Fibroblast of gingiva (primary cell): ENCODE measurements around the gene TYW1B.
A peak's percentile ranks its signal among the peaks of the same experiment; 100 is the strongest.
"Not testable (repeated sequence)": the region's sequence is repeated elsewhere in the genome, so short reads cannot be mapped to it uniquely, and the experiment has no call there.

Source experiments
- DNase-seq: peaks from one replicate; pipeline ENCODE4 v3.0.0-alpha.2; 2011; ENCODE audit warnings: low read depth

Gene TYW1B

DNA sequence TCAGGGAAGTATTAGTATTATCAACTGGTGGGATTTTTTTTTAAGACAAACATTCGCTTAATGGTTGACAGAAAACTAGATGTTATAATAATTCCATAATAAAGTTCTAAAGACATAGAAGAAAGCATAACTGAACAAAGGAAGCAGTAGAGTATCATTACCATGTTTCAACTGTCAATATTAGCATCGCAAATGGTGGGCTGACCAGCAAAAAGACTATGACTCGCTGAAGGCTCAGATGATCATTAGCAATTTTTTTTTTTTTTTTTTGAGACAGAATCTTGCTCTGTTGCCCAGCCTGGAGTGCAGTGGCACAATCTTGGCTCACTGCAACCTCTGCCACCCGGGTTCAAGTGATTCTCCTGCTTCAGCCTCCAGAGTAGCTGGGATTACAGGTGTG is 74.8 kb downstream of the TYW1B start:
- not testable (repeated sequence) for DNase-seq

DNA sequence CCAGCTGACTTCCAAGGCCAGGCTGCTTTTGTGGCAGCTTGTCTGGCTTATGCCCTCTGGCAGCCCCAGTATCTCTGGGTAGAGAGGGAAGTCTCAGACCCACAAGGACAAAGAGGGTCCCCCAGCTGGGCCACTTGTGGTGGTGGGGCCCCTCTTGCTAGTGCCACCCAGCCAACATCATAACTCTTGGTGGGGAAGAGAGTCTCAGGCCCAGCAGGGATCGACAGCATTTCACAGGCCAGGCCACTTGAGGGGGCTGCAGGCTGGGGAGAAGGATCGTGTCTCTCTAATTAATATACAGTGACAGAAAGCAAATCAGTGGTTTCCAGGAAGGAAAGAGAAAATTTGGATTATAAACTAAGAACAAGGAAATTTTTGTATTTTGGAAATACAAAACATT is 76.0 kb downstream of the TYW1B start:
- no peak for DNase-seq

DNA sequence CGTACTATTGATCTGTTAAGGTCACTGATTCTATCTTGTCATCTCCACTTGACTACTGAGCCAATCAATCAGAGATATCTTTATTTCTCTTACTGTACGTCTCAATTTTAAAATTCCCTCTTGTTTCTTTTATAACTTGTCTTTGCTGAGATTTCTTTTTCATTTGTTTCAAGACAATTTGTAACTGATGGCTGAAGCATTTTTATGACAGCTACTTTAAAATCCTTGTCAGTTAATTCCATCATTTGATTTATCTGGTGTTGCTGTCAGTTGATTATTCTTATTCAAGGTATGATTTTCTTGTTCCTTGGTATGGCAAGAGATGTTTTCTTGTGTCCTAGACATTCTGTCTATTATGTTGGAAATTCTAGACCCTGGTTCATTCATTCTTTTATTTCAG is 76.6 kb downstream of the TYW1B start:
- no peak for DNase-seq

DNA sequence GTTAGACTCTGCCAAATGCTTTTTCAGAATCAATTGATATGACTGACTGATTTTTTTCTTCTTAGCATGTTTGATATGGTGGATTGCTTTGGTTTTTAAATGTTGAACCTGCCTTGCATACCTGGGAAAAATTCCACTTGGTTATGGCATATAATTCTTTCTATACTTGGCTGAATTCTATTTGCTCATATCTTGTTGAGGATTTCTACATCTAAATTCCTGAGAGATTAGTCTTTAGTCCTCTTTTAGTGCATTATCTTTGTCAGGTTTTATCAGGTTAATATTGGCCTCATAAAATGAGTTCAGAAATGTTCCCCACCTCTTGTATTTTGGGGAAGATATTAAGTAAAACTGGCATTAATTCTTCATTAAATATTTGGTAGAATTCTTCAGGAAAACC is 79.4 kb downstream of the TYW1B start:
- not testable (repeated sequence) for DNase-seq

DNA sequence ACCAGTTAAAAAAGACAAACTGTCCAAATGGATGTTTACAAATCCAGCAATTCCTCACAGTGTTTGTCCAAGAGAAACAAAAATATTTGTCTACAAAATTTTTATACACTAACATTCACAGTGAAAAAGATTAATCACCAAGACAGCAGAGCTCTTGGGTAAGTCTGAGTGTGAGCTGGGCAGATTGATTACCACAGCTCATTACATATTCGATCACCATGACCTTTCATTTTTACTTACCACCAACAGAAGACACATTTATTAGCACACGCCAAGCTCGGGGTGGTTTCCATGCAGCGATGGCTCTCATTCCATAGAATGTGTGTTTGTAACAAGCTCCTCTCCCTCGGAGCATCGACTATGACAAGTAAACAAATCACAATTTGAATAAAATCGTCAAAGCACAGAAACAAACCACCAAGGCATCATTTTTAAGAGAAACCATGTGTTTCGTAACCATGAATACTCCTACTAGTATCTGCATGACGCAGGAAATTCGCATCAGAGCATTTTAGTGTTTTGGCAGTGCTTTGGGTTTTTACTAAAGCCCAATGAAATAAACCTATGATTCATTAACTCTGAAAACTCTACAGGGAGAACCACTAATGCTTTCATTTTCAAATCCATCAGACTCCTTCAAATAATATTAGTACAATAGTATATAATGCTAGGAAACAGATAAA is 83.6 kb downstream of the TYW1B start:
- peak; percentile 85 for DNase-seq

DNA sequence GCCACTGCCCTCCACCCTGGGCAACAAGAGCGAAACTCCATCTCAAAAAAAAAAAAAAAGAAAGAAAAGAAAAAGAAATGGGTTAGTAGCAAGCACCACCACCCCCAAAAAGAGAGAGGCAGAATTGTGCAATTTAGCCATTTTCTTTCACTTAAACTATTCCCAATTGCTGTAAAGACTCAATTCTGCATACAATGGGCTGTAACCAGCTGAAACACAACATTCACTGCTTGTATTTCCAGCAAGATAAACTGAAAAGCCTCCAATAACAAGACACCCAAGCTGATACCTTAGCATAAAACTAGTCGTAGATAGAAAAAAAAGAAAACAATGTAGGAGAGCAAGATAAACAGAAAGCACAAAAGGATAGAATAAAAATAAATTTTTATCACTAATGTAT is 84.2 kb downstream of the TYW1B start:
- DNase-seq = not testable (repeated sequence)

DNA sequence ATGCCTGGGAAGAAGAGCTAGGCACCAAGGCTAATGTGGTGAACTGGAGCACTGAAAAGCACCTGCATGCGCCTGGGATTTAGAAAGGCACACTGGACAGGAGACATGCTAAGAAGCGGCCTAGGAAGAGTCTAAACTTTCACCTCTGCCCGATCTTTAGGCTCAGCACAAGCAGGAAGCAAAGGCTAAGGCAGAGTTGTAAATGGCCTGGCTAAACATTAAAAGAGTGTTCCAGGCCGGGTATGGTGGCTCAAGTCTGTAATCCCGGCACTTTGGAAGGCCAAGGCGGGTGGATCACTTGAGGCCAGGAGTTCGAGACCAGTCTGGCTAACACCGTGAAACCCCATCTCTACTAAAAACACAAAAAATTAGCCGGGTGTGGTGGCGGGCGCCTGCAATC is 88.3 kb downstream of the TYW1B start:
- not testable (repeated sequence) for DNase-seq

DNA sequence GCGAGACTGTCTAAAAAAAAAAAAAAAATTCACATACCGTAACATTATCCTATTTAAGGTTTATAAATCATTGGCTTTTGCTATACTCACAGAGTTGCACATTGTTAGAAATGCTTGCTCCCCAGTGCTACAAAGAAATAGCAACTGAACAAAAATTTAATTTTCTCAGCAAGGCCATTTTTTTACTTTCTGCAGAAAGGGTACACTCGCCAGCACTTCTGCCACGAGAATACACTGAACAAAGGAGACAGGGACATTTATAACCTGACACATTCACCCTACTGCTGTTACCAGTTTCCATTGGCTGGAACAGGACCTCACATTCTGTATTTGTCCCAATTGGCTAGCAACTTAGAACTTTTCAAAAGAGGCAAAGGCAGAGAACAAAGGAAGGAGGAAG is 92.1 kb downstream of the TYW1B start:
- DNase-seq = not testable (repeated sequence)

DNA sequence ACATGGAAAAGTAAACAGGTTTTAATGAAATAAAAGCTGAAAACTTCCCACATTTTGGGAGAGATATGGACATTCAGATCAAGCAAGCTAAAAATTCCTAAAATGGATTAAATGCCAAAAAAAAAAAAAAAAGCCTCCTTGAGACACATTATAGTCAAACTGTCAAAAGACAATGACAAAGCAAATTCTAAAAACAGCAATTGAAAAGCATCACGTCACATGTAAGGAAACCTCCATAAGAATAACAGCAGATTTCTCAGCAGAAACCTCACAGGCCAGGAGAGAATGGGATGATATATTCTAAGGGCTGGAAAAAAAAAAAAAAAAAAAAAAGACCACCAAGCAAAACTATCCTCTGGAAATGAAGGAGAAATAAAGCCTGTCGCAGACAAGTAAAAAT is 97.2 kb downstream of the TYW1B start:
- DNase-seq = not testable (repeated sequence)

DNA sequence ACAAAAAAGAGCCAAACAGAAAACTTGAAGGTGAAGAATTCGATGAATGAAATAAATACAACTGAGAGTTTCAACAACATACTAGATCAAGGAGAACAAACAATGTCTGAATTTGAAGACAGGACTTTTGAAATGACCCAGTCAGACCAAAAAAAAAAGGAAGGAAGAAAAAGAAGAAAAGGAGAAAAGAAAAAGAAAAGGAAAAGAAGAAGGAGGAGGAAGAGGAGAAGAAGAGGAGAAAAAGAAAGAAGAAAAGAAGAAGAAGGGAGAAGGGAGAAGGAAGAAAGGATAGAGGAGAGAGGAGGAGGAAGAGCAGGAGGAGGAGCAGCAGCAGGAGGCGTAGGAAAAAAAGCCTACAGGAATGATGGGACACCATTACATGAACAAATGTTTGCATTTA is 97.6 kb downstream of the TYW1B start:
- not testable (repeated sequence) for DNase-seq

DNA sequence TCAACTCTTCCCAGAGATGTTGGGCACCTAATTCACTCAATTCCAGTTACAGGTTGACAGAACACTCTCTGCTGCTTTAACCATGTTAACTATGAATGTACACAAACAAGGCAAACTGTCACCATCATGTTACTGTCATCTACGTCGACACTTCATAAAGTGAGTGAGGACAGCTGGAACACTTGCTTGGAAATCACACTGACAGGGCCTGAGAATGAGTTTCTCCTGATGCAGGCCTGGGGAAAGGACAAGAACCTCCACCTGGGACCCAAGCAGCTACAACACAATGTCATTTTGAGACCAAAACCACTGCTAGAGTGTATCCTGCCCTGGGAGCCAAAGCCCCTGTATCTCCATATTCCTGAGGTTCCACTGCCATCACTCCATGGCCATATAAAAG is 98.9 kb downstream of the TYW1B start:
- not testable (repeated sequence) for DNase-seq

DNA sequence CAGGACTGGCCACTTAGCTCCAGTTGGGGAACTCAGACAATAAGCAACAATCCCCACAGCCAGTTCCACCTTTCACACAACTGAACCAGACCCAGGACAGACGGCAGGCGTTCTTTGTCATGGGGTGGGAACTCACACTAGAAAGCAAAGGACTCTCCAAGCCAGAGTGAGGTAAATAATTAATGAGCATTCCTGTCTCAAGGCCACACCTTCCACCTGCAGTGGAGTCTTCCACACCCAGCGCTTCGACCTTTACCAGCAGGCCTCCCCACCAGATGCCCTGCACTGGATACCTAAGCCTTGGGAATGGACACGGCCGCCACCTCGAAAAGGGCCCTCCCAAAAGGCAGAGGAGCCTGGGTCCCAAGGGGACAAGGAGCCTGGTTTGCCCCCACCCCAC is 105.3 kb downstream of the TYW1B start:
- DNase-seq = not testable (repeated sequence)

DNA sequence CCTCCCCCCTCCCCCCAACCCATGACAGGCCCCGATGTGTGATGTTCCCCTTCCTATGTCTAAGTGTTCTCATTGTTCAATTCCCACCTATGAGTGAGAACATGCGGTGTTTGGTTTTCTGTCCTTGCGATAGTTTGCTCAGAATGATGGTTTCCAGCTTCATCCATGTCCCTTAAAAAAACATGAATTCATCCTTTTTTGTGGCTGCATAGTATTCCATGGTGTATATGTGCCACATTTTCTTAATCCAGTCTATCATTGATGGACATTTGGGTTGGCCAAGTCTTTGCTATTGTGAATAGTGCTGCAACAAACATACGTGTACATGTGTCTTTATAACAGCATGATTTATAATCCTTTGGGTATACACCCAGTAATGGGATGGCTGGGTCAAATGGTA is 107.1 kb downstream of the TYW1B start:
- DNase-seq = not testable (repeated sequence)

DNA sequence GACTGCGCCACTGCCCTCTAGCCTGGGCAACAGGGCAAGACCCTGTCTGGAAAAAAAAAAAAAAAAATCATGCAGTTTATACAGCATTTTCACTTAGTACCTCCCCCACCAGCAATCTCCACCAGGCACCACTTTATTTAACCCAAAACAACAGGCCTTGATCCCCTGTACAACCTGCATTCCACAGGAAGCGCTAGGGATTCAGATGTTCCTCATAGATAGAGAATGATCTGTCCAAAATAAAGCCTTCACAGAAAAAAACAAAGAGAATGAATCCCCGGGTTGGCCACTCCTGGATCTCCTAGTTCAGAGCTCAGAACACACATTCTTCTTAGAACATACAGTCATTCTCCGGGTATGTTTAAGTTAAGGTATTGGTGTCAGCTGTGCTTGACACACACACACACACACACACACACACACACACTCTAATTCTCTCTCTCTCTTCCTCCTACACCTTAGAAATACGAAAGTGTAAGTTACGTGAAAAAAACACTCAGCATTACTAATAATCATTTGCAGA is 110.7 kb downstream of the TYW1B start:
- not testable (repeated sequence) for DNase-seq

DNA sequence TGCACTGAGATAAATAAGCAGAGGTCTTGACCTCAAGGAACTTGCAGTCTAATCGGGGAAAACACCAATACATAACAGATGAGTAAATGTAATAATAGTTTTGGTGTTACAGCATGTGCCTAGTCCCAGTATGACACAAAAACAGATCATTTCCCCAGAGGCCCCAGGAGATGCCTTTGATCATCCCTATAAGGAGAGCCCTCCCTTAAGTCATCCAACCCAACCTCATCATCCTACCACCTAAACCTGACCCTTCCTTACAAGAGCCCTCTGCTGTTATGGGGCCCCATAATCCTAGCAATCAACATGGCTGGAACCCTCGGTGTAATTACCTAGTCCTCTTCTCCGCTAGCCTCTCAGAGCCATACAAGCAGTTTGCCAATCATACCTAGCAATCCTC is 116.1 kb downstream of the TYW1B start:
- not testable (repeated sequence) for DNase-seq

DNA sequence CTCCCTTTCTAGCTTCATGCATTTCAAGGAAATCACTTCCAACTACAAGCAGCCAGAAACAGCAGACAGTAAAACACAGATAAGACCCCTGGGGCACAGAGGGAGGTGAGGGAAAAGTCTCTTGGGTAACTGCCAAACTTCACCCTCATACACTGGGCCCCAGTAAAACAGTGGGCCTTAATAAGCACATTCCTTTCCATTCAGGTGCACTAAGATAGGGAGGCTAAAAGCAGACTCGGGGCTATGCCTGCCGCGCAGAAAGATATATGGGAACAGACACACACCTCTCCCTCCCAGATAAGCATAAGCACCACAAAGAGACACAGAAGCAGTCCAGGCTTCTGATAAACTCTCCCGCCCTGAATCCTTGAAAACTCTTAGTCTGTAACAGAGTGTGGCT is 117.0 kb downstream of the TYW1B start:
- no peak for DNase-seq

DNA sequence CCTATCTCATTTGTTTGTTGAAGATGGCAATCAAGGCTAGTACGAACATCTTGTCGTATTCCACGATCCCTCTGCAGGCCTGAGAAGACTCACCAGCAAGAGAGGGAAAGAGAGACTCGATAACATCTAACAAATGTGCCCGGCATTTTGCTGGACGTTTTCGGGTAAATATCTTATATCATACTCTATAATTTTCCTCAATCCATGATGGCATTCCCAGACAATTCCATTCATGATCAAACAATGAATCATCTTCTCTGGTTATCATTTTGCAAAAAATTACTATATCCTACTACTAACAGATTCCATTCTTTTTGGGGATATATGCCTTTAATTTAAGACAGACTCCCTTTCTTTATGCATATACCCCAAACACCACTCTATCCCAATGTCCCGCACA is 118.1 kb downstream of the TYW1B start:
- DNase-seq = no peak

DNA sequence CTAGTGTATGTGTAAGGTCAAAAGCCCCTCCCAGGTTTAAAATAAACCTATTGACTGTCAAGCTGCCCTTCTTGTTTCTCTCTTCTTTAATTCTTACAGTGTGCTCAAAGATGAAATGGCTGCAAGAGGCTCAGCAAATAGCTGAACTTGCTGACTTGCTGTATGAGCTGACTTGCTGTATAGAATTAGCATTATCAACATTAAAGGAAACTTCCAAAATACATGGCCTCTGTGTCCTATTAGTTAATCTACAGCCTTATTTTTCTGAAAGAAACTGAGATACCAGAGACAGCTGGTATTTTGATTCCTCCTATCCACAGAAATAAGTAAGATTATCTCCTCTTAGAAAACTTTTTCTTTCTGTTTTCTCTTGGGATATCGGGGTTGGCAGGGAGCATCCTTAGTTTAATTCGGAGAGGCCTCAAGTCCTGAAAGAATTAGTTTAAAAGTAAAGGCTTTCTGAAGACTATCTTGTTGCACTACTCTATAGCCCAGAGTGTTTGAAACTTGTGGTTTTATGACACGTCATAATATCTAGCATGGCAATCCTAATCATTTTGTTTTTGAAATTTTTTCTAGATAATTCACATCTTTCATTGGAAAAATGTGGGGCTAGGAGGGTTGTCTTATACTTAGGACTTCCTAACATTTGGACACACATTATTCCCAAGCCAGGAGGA is 119.5 kb downstream of the TYW1B start:
- DNase-seq = not testable (repeated sequence)

DNA sequence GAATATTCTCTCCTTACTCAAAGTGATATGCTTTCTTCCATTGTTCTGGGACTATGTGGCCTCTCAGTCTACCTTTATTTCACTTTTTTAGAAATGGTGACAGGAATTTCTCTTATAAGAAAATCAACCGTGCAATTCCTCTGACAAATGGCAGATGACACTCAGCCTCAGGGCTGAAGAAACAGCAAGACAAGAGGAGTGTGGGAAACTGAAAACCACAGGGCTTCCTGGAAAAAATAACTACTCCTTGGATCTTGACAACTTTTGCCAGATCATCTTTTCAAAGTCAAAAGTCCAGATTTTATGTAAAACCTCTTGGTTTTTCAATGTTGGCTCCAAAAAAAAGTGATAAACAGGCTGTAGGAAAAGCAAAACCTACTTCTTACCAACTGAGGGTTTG is 121.5 kb downstream of the TYW1B start:
- DNase-seq = no peak

DNA sequence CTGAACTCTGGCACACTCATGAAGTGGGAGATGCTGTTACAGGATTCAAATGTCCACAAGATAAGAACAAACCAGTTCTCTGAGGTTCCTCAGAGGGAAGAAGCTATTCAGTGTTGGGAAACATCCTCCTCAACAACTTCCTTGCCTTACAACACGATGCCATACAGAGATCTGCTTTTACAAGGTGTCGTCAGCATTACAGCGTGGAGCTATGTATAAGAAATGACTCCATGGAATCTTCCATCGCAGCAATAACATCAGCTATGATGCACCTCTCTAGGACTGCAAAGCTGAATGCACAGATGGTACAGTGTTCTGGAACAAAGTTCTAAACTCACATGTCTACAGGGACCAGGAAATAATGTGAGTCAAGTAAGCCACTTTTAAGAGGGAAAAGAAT is 122.3 kb downstream of the TYW1B start:
- DNase-seq = not testable (repeated sequence)

DNA sequence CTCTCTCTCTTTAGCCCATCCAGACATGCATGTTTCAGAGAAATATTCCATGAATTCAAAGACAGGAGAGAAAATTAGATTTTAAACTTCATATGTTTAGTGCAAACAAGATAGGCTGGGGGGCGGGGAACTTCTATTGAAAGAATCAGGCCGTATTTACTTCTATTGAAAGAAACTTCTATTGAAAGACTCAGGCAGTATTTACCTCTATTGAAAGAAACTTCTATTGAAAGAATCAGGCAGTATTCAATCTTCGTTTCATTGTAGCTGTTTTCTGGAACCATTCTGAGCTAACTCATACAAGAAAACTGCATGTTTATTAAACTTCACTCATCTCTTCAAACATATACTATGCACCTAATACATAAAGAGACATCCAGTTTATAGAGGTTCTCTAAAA is 123.1 kb downstream of the TYW1B start:
- no peak for DNase-seq

DNA sequence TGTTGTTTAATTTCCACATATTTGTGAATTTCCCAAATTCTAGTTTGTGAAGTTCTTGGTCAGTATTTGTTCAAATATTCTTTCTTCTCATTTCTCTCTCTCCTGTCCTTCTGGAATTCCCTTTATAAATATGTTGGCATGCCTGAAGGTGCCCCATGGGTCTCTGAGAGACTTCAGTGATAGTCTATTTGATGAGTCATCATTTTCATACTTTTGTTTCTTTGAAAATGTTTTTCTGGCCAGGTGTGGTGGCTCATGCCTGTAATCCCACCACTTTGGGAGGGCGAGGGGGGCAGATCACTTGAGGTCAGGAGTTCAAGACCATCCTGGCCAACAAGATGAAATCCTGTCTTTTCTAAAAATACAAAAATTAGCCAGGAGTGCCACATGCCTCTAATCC is 127.5 kb downstream of the TYW1B start:
- not testable (repeated sequence) for DNase-seq

DNA sequence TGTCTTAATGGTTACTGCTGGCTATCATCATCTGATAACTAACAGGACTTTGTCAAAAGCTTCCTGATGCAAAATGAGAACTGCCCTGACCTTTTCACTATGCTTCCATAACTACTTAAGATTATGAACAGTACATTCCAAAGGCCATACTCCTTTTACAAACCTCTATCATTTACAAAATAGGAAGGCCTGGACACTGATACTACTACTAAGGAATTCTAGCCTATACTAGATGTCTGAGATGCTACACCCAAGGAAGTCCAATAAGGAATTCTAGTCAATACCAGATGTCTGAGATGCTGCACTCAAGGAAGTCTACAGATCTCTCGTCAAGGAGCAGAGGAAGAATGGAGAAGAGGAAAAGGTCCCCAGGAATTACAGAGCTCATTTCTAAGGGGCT is 130.9 kb downstream of the TYW1B start:
- not testable (repeated sequence) for DNase-seq

DNA sequence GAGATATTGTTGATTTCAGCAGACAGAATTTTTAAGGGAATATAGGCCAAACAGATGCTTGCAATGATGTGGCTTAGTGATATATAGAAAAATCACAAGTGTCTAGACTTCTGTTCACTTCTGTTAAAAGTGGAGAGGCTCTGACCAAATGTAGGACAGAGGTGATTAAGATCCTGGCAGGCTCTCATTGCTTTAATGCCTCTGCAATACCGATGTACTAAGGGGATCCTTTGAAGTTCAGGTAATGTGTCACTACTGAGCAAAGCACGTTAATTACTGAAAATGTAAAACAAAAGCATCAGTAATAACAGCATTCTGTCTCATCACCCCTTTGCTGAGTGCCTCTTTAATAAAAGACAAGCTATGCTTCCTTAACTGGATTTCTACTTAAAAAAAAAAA is 131.4 kb downstream of the TYW1B start:
- not testable (repeated sequence) for DNase-seq
